Activated CD4-positive, alpha-beta T cell treated with anti-CD3 and anti-CD28 coated beads, Interleukin-2, amount 50 U/mL, for 24 hours (primary cell): ENCODE measurements around the gene PRDM5.

Experiments used
- DNase-seq, 2 donors: peaks; one replicate each; pipeline ENCODE4 v3.0.0-alpha.2; 2020; ENCODE audit warnings: low read depth in 1 of 2, low spot score in 1 of 2

PRDM5 gene

GRCh38 chr4:120857312-120857711, 65.2 kb downstream of the PRDM5 start:
- DNase-seq: no peak

GRCh38 chr4:120856294-120856693, 66.2 kb downstream of the PRDM5 start:
- DNase-seq: no peak

GRCh38 chr4:120855307-120856001, 67.1 kb downstream of the PRDM5 start:
- no peak for DNase-seq

- no peak for DNase-seq
These were observed 69.2 kb downstream of the PRDM5 start for GRCh38 chr4:120853161-120853935.

GRCh38 chr4:120850018-120850599, 72.4 kb downstream of the PRDM5 start:
- no peak for DNase-seq

GRCh38 chr4:120847019-120847582, 75.4 kb downstream of the PRDM5 start:
- no peak for DNase-seq

- no peak for DNase-seq
These were observed 78.0 kb downstream of the PRDM5 start for GRCh38 chr4:120844528-120844921.

GRCh38 chr4:120843849-120844527, 78.5 kb downstream of the PRDM5 start:
- DNase-seq: no peak

GRCh38 chr4:120842031-120842430, 80.5 kb downstream of the PRDM5 start:
- no peak for DNase-seq

GRCh38 chr4:120841580-120841979, 80.9 kb downstream of the PRDM5 start:
- no peak for DNase-seq

- no peak for DNase-seq
These were observed 82.4 kb downstream of the PRDM5 start for GRCh38 chr4:120839974-120840751.

GRCh38 chr4:120839334-120839973, 83.1 kb downstream of the PRDM5 start:
- DNase-seq: no peak

- no peak for DNase-seq
These were observed 83.7 kb downstream of the PRDM5 start for GRCh38 chr4:120838784-120839183.

GRCh38 chr4:120837656-120838055, 84.9 kb downstream of the PRDM5 start:
- no peak for DNase-seq

- DNase-seq: no peak
These were observed 87.2 kb downstream of the PRDM5 start for GRCh38 chr4:120835342-120835741.

- DNase-seq: no peak
These were observed 92.3 kb downstream of the PRDM5 start for GRCh38 chr4:120830204-120830603.

GRCh38 chr4:120829113-120829831, 93.3 kb downstream of the PRDM5 start:
- no peak for DNase-seq

- no peak for DNase-seq
These were observed 95.7 kb downstream of the PRDM5 start for GRCh38 chr4:120826853-120827252.

- no peak for DNase-seq
These were observed 96.1 kb downstream of the PRDM5 start for GRCh38 chr4:120826449-120826848.
